GM21367 (cell line): ENCODE data around the gene ATR.
"Not testable (repeated sequence)": the region's sequence is repeated elsewhere in the genome, so short reads cannot be mapped to it uniquely, and the experiment has no call there.

Source experiments
- ATAC-seq: cut with Tn5 transposase; IDR thresholded peaks from one replicate; pipeline ENCODE4 v1.9.1; 2021; ENCODE audit not compliant: unreplicated experiment

The ATR gene

GRCh38 chr3:142459096-142459495 is 119.4 kb downstream of the ATR start:
- ATAC-seq = no peak

- ATAC-seq = no peak
These were observed 127.7 kb downstream of the ATR start for GRCh38 chr3:142450881-142451280.

GRCh38 chr3:142450189-142450588 is 128.3 kb downstream of the ATR start:
- ATAC-seq = no peak

GRCh38 chr3:142447852-142448823 is 130.4 kb downstream of the ATR start, which contains the start of gene XRN1:
Gene XRN1 (minus strand): TSS chr3:142448037. CDS start chr3:142447944, 93 bp downstream.
- peak; percentile 81 for ATAC-seq

- peak; percentile 20 for ATAC-seq
These were observed 131.2 kb downstream of the ATR start for GRCh38 chr3:142447301-142447851.

GRCh38 chr3:142445816-142446254 is 132.7 kb downstream of the ATR start:
- peak; percentile 57 for ATAC-seq

- no peak for ATAC-seq
These were observed 134.2 kb downstream of the ATR start for GRCh38 chr3:142444343-142444742.

GRCh38 chr3:142443060-142443459 is 135.5 kb downstream of the ATR start:
- ATAC-seq = not testable (repeated sequence)

- not testable (repeated sequence) for ATAC-seq
These were observed 138.9 kb downstream of the ATR start for GRCh38 chr3:142439499-142440220.

- not testable (repeated sequence) for ATAC-seq
These were observed 140.4 kb downstream of the ATR start for GRCh38 chr3:142438096-142438495.

GRCh38 chr3:142436951-142437585 is 141.5 kb downstream of the ATR start:
- ATAC-seq = no peak

- ATAC-seq = no peak
These were observed 144.0 kb downstream of the ATR start for GRCh38 chr3:142434503-142434902.

- no peak for ATAC-seq
These were observed 145.4 kb downstream of the ATR start for GRCh38 chr3:142433110-142433509.

- no peak for ATAC-seq
These were observed 149.0 kb downstream of the ATR start for GRCh38 chr3:142429582-142429981.

- ATAC-seq = no peak
These were observed 153.8 kb downstream of the ATR start for GRCh38 chr3:142424754-142425153.

- no peak for ATAC-seq
These were observed 159.5 kb downstream of the ATR start for GRCh38 chr3:142418926-142419592.

GRCh38 chr3:142417302-142417701 is 161.2 kb downstream of the ATR start:
- ATAC-seq = no peak

- ATAC-seq = not testable (repeated sequence)
These were observed 178.0 kb downstream of the ATR start for GRCh38 chr3:142400537-142400936.
